ENCODE data around the gene GPR25. TPM values are rescaled to one million over a fixed set of nuclear protein-coding genes. Genes with fewer than 3 reads are reported as not detected.

Gene GPR25
- total and polyA plus RNA-seq, 2 of the 4 experiments (the other 2 are of a cell fraction): not detected

GRCh38 chr1:200875416-200875815 is 2.6 kb downstream of the GPR25 start:
- DNase-seq (no peak), ATAC-seq (ENCODE audit: low read depth) (no peak)
- Histone ChIP-seq H4K8ac (ENCODE audit: low read depth in 2 of 2, low read length in 2 of 2) (no peak overlapping the region), H3K4me2 (ENCODE audit: low read depth, low read length) (no peak overlapping the region), H3K4ac (ENCODE audit: low read depth, low read length) (no peak overlapping the region), H3K9me1 (ENCODE audit: insufficient read depth, low read length) (no peaks in the 10 kb centered on the region; the same call in 1 of the 2 replicates), H3K14ac (replicated peaks; ENCODE audit: low read depth, low read length) (no peak overlapping the region), H2AK5ac (ENCODE audit: low read depth, low read length) (no peak overlapping the region), H2BK120ac (ENCODE audit: low read depth, low read length) (no peak overlapping the region), H2BK15ac (ENCODE audit: low read depth, low read length) (no peak overlapping the region), H4K91ac (ENCODE audit: insufficient read depth, low read depth, low read length) (no peak overlapping the region), H3K4me1 (ENCODE audit: control insufficient read depth, insufficient read depth, low read length) (peaks cover 6% of the 10 kb centered on the region), H3K9me3 (ENCODE audit: control insufficient read depth, insufficient read depth, low read length) (no peaks in the 10 kb centered on the region), H2BK20ac (ENCODE audit: low read depth, low read length) (no peak overlapping the region), H4K5ac (ENCODE audit: low read depth, low read length) (no peak overlapping the region), H3K27me3 (ENCODE audit: control insufficient read depth, insufficient read depth, low read length) (peaks cover 79% of the 10 kb centered on the region), H2AFZ (replicated peaks; ENCODE audit: low read length, poor library complexity) (no peak overlapping the region), H3K56ac (ENCODE audit: extremely low read depth, insufficient read depth, low read length) (no peak overlapping the region), H3K79me1 (ENCODE audit: low read depth in 1 of 2, low read length in 2 of 2) (no peaks in the 10 kb centered on the region), H2AK9ac (replicated peaks; ENCODE audit: low read depth, low read length, poor library complexity) (no peak overlapping the region), H3K9ac (ENCODE audit: low read depth, low read length) (no peak overlapping the region), H3K36me3 (ENCODE audit: control insufficient read depth, insufficient read depth, low read length) (no peaks in the 10 kb centered on the region), H3K23ac (ENCODE audit: low read depth, low read length) (no peak overlapping the region), H3K18ac (ENCODE audit: low read depth, low read length) (no peak overlapping the region), H2BK5ac (ENCODE audit: low read depth, low read length, poor library complexity, severe bottlenecking) (no peak overlapping the region), H3K4me3 (ENCODE audit: insufficient read depth, low read depth, low read length) (no peak overlapping the region), H3K27ac (ENCODE audit: insufficient read depth, low read length) (no peak overlapping the region), H4K20me1 (ENCODE audit: insufficient read depth, low read length) (no peaks in the 10 kb centered on the region)
- POLR2A ChIA-PET (ENCODE audit: unreplicated experiment): no interaction called here
- CTCF ChIA-PET: no interaction called here
- in situ Hi-C loops (cut with MboI; ENCODE audit: low sequenced_read_pairs): no loop called here
- 94% methylated on average over 3 of the region's 5 CpGs; no CpG with 5 or more reads in 1 of the 2 experiments for WGBS, 2 experiments (ENCODE audit: extremely low coverage in 2 of 2, insufficient read length in 1 of 2)
- TF ChIP-seq SMC3 (IDR thresholded peaks at IDR 0.05; ENCODE audit: low read depth, low read length) (no peak), POLR2A (IDR thresholded peaks at IDR 0.05; ENCODE audit: low read depth, low read length) (no peak), RAD21 (IDR thresholded peaks at IDR 0.05; ENCODE audit: low read length) (no peak), RCOR1 (IDR thresholded peaks at IDR 0.05; ENCODE audit: insufficient replicate concordance, low read length) (no peak), FOS (IDR thresholded peaks at IDR 0.05; ENCODE audit: low read depth, low read length) (no peak), RFX5 (IDR thresholded peaks at IDR 0.05; ENCODE audit: low read depth, low read length) (no peak), BHLHE40 (IDR thresholded peaks at IDR 0.05; ENCODE audit: low read depth, low read length) (no peak), MAFK (IDR thresholded peaks at IDR 0.05; ENCODE audit: low read depth, low read length) (no peak), MXI1 (IDR thresholded peaks at IDR 0.05; ENCODE audit: borderline replicate concordance, low read depth, low read length) (no peak), NFE2L2 (IDR thresholded peaks at IDR 0.05; ENCODE audit: low read depth, low read length) (no peak), CHD1 (IDR thresholded peaks at IDR 0.05; ENCODE audit: low read depth, low read length) (no peak), USF2 (IDR thresholded peaks at IDR 0.05; ENCODE audit: low read depth, low read length) (no peak), CTCF (conservative IDR thresholded peaks at IDR 0.05; ENCODE audit: low read depth, low read length) (no peak), ELK1 (IDR thresholded peaks at IDR 0.05; ENCODE audit: borderline replicate concordance, low read depth, low read length) (no peak), CEBPB (IDR thresholded peaks at IDR 0.05; ENCODE audit: low read depth, low read length) (no peak), MAZ (IDR thresholded peaks at IDR 0.05; ENCODE audit: borderline replicate concordance, low read depth, low read length) (no peak)
- intact Hi-C loops (cut with micrococcal nuclease): no loop called here
- dilution Hi-C loops (cut with HindIII; ENCODE audit: low sequenced_read_pairs, unreplicated experiment): no loop called here
- no TSS peak for BruUV-seq (replicated peaks)

Measured in IMR-90 (cell line).